ENCODE data around the gene CFAP119. TPM values are rescaled to one million over a fixed set of nuclear protein-coding genes. Genes with fewer than 3 reads are reported as not detected.

The CFAP119 gene
- total and polyA plus RNA-seq, 2 of the 8 experiments (the other 6 are each of a cell fraction or from before 2014, with no cell fraction given): 5.6 to 6.0 TPM

- TF ChIP-seq, protein P1, sequence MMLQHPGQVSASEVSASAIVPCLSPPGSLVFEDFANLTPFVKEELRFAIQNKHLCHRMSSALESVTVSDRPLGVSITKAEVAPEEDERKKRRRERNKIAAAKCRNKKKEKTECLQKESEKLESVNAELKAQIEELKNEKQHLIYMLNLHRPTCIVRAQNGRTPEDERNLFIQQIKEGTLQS (IDR thresholded peaks at IDR 0.05; ENCODE audit: insufficient read depth, low read depth, low read length): no peak
- TF ChIP-seq RNF2 (IDR thresholded peaks at IDR 0.05; ENCODE audit: borderline replicate concordance, low read depth, low read length, missing control alignments, poor library complexity, severe bottlenecking) (no peak), FOSL1 (IDR thresholded peaks at IDR 0.05; ENCODE audit: insufficient read depth, low read depth, low read length) (no peak)
Observed at GRCh38 chr16:30746638-30747175, 15.2 kb downstream of the CFAP119 start (continued).

Measured in H1 (cell line).